Activated T-cell treated with anti-CD3 and anti-CD28 coated beads for 1 hour (primary cell): ENCODE data around the gene LRP1.

ENCODE experiments used
- DNase-seq: peaks from one replicate; pipeline ENCODE4 v3.0.0-alpha.2; 2020; ENCODE audit warnings: low read depth

The LRP1 gene

GRCh38 chr12:57094208-57095160 lies 33.8 kb upstream of the LRP1 start:
- no peak for DNase-seq

- DNase-seq = no peak
Observed at GRCh38 chr12:57095440-57095839, 32.8 kb upstream of the LRP1 start.

GRCh38 chr12:57096099-57096572 lies 32.1 kb upstream of the LRP1 start:
- DNase-seq = no peak

- DNase-seq = no peak
Observed at GRCh38 chr12:57096748-57097553, 31.3 kb upstream of the LRP1 start.

- no peak for DNase-seq
Observed at GRCh38 chr12:57097554-57097835, 30.8 kb upstream of the LRP1 start.

- DNase-seq = no peak
Observed at GRCh38 chr12:57098546-57098945, 29.7 kb upstream of the LRP1 start.

GRCh38 chr12:57099047-57099714 lies 29.1 kb upstream of the LRP1 start:
- DNase-seq = no peak

- DNase-seq = no peak
Observed at GRCh38 chr12:57099766-57100165, 28.5 kb upstream of the LRP1 start.

- DNase-seq = no peak
Observed at GRCh38 chr12:57101892-57102695, 26.2 kb upstream of the LRP1 start.

GRCh38 chr12:57103856-57104255 lies 24.4 kb upstream of the LRP1 start:
- no peak for DNase-seq

GRCh38 chr12:57104292-57104910 lies 23.9 kb upstream of the LRP1 start:
- DNase-seq = no peak

GRCh38 chr12:57105011-57105753 lies 23.1 kb upstream of the LRP1 start:
- DNase-seq = no peak

- no peak for DNase-seq
Observed at GRCh38 chr12:57106021-57106708, 22.1 kb upstream of the LRP1 start.

- DNase-seq = no peak
Observed at GRCh38 chr12:57107456-57108155, 20.7 kb upstream of the LRP1 start.

GRCh38 chr12:57109207-57110103 lies 18.8 kb upstream of the LRP1 start:
- no peak for DNase-seq

- peak; percentile 55 for DNase-seq
Observed at GRCh38 chr12:57110104-57111030, 17.9 kb upstream of the LRP1 start.
